GM21737 (cell line): Measurements from ENCODE around the gene LMTK2.

ENCODE experiments used
- ATAC-seq: cut with Tn5 transposase; IDR thresholded peaks from one replicate; pipeline ENCODE4 v1.9.1; 2021; ENCODE audit warnings: mild to moderate bottlenecking, moderate library complexity; ENCODE audit not compliant: unreplicated experiment

The LMTK2 gene

GRCh38 chr7:98231493-98232262 lies 125.0 kb downstream of the LMTK2 start:
- no peak for ATAC-seq

- no peak for ATAC-seq
Measured at GRCh38 chr7:98232263-98232585, 125.6 kb downstream of the LMTK2 start.

- no peak for ATAC-seq
Measured at GRCh38 chr7:98232799-98233198, 126.1 kb downstream of the LMTK2 start.

DNA sequence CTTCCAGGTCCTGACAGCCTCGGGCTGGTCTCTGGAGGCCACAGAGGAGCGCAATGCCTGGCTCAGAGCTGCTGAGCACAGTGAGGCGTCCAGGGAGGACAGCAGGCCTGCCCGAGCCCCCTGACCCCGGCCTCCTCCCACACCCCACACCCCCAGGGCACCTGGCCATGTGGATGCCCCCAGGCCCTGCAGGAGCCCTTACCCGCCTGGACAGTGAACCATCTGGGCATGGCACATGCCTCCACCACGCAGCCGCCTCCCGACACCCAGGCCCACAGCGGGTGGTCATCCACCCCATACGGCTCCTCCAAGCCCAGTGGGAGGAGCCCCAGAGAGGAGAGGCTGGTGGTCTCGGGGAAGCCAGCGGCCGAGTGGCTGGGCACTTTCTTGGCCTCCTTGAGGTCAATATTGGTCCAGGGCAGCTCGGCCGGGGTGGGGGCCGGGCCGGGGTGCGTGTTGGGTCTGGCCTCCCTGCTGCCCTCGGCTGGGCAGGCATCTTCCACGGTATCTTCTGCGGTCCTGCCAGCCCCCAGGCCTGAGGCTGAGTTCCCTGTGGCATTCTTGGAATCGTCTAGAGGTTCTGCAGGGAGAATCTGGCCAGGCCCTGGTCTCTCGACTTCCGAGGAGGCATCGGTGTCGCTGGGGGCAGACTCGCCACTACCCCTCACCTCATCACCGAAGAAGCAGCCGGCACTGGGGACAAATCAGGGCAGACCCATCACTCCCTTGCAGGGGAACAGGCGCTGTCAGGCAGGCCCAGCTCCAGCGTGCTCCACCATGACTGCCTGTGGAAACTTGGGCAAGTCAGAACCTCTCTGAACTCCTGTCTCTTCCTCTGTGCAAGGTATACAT lies 126.8 kb downstream of the LMTK2 start:
- no peak for ATAC-seq

- ATAC-seq: no peak
Measured at GRCh38 chr7:98234429-98235147, 127.9 kb downstream of the LMTK2 start.

DNA sequence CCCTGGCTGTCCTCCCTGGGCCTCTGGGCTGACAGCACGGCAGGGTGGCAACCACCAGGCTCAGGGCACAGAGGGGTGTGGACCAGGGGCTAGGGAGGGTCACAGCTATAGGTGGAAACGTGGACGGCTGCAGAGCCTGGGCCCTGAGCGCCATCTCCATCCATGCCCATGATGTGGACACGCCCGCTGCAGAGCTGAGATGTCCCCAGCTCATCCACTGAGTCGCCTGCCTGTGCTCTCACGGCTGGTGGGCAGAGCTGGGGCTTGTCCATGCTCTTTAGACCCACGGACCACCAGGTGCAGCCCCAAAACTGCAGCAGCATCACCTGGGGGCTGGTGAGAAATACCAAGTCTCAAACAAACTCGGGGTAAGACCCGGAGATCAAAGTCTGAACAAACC lies 129.2 kb downstream of the LMTK2 start:
- no peak for ATAC-seq

GRCh38 chr7:98236355-98237185 lies 129.9 kb downstream of the LMTK2 start:
- ATAC-seq: no peak

DNA sequence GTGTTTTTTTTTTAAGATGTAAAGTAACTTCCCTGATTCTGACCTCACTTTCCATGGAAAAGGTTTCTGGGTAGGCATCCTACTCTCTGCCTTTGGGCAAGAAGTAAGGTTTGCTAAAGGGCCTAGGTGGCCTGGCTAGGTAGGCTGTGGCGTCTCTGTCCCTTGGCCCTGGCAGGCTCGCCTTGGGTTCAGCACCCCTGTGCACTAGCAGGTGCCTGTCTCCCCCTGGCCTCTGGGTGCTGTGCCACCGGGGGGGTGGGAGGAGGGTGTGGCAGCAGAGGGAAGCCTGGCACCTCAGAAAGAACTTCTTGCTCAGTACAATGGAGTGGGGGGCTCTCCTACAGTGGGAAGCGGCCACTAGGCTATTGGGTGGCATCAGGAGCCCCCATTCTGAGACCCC lies 131.4 kb downstream of the LMTK2 start:
- no peak for ATAC-seq

DNA sequence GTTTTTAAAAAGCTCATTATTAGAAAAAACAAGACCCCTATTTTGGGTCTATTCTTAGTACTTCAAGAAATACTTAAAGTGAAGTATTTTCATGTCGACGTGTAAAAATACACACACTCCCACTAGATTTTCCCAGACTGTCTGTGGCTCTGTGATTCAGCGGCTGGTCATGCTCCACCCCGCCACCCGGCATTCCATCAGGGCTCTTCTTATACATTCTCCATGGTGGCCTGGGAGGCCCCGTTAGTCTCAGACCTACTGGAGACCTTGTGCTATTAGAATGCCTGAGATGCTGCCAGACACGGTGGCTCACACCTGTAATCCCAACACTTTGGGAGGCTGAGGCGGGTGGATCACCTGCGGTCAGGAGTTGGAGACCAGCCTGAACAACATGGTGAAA lies 132.3 kb downstream of the LMTK2 start:
- no peak for ATAC-seq

DNA sequence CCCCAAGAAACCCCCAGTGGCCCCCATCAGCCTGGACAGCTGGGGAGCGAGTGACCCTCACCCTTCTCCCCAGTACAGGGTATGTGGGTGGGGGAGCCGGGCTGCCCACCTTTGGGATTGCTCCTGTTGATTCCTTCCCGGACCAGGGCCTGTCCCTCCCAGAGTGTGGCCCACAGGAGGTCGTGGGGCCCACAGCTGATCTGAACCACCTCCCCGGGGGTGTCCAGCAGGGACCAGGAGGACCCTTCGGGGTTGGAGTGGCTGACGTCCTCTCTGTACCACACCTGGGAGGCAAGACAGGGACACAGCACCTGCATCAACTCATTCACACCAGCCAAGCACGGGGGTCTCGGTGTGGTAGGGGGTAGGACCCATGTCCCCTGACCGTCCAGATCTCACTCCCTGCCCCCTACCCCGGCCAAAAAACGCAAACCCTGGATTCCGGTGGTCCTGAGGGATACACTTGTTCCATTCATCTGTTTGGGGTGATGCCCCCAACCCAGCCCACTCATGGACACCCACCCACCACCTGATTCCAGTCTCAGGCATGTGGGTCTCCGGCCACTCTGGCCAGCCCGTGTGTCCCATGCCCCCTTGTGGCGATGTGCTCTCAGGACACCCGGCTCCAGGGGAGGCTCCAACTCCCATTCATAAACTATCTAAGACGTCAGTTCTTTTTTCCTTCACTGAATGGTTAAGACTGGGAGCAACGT lies 134.5 kb downstream of the LMTK2 start:
- no peak for ATAC-seq

DNA sequence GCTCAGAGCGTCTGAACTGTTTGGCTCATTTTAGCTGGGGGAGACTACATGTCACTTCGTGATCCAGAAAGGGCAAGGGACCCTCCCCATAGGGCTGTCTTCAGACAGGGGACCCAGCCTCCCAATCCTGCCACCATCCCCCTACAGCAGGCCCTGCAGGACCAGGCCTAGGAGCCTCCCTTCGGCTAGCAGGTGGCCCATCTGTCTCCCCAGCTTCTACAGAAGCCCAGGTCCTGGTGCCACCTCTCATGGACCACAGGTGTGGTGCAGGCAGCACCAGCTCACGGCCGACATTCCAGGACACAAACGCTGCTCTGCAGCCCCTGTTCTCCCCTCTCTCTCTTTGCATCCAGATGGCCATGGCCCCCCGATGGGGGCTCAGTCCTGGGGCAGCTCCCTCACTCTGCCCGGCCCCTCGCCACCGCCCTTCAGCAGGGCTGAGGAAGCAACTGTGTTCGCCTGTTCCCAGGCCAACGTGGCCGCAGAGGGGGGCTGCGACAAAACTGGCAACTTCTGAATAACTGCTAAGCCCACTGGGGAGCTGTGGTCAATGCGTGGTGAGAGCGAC lies 135.1 kb downstream of the LMTK2 start:
- ATAC-seq: no peak

DNA sequence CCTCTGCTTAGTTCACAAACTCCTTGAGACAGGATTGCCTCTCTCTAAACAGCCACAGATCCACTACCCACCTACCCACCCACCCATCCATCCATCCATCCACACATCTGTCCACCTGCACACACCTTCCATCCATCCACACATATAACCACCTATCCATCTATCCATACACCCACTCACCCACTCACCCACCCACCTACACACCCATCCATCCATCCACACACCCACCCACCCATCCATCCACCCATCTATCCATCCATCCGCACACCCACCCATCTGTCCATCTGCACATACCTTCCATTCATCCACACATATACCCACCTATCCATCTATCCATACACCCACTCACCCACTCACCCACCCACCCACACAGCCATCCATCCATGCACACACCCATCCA lies 135.7 kb downstream of the LMTK2 start:
- ATAC-seq: no peak

- ATAC-seq: no peak
Measured at GRCh38 chr7:98242934-98243333, 136.3 kb downstream of the LMTK2 start.

DNA sequence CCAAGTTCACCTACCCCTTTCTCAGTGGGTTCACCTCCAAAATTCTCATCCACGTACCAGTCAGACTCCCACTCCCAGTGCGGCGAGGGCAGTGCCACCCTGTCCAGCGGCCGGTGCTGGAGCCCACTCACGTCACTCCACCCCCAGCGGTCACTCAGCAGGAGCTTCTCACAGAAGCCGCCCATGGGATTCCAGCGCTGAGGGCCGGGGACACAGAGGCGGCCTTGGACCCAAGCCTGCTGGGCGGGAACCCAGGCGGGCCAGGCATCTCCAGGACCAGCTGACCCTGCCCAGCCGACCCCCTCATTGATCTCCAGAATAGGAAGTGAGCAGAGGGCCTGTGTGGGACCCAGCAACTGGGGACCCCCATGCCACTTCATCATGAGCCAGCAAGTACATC lies 138.2 kb downstream of the LMTK2 start:
- no peak for ATAC-seq

DNA sequence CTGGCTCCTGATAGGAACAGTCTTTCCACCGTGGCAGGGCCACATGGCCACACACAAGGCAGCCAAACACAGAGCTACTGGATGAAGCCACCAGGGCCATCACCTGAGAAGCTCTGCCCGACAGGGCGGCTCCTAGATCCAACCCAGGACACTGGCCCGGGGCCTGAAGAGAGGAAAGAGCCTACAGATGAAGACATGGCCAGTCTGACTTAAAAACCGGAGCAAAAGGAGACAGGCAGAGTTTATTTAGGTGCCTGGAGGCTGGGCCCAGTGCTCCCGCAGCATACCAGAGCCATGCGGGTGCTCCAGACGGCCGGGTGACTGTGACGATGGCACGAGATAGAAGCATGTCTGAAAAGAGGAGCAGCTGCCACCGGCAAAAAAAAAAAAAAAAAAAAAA lies 141.5 kb downstream of the LMTK2 start:
- no peak for ATAC-seq

DNA sequence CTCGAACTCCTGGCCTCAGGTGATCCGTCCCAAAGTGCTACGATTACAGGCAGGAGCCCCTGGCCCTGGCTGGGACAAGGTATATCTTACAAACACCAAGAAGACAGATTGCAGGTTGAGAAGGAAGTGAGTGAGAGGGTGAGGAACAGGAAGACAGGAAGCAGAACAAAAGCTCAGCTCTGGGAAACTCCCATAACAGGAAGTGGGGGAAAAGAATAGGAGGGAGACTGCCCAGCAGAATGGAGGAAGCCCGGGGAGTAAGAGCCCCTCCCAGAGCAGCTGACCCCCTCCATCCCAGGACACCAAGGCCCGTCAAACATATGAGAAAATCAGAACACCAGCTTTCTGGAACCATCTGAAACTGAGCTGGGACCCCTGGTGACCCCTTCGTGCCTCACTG lies 142.4 kb downstream of the LMTK2 start:
- ATAC-seq: no peak

DNA sequence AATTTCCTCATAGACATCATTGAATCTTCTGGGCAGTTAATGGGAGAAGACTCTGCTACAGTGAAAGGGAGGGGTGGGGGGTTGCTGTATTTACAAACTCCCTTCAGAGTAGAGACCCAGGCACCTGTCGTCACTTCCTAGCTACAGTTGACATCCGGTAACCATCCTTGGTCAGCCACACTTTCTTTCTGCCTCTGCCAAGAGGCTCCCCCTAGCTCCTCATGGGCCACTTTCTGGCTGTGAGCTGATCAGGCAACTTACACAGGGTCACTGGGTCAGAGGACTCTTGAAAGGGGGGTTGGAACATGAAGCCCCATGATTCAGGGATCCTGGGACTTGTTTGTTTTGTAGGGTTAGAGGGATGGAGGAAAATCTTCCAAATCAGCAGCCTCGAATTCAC lies 144.1 kb downstream of the LMTK2 start:
- no peak for ATAC-seq

DNA sequence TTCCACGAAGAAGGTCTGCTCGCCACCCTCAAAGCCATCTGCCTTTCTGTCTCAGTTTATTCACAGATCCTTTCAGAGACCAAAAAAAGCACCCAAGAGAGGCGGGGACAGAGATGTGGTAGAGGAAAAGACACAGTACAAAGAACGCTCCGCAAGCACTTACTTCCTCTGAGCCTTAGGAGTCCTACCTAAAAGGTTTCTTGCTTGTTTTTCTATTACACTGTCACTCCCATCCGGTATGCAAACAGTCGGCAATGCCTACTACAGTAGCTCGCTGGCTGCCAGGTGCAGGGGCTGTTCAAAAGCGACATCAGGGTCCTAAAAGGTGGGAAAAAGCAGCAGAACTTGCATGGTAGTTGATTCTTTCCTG lies 144.6 kb downstream of the LMTK2 start:
- ATAC-seq: peak; percentile 24

- peak; percentile 98 for ATAC-seq
Measured at GRCh38 chr7:98251601-98252424, 145.2 kb downstream of the LMTK2 start, which contains the start of gene TECPR1. Gene TECPR1, minus strand, starts transcription at chr7:98252232. Its CDS starts 6,086 bp downstream, at chr7:98246146.
